T-cell (primary cell): ENCODE results near the gene THOC5. TPM values are rescaled to one million over a fixed set of nuclear protein-coding genes. Genes with fewer than 3 reads are reported as not detected.
"Not testable (repeated sequence)": the region's sequence is repeated elsewhere in the genome, so short reads cannot be mapped to it uniquely, and the experiment has no call there.

Experiments used
- ATAC-seq, 4 experiments: fragments of 200-7000 bp in 3 of 4; fragments of 150-1000 bp in 1 of 4; cut with Tn5 transposase; replicated peaks in 1 of 4; 1 replicate in 3 of 4; 2 replicates in 1 of 4; pipeline ENCODE4 v1.10.0; 2021; ENCODE audit warnings: moderate library complexity in 3 of 4, mild to moderate bottlenecking in 2 of 4, moderate number of reproducible peaks in 1 of 4
- CTCF ChIA-PET, 2 donors: fragments of 300-600 bp; sonication (Branson Sonifier 250); formaldehyde crosslinking; loops; one replicate each; lab custom pipeline; 2022; ENCODE audit warnings: antibody characterized with exemption in 2 of 2; lab: Charles Lee
- POLR2A ChIA-PET, 2 donors: fragments of 300-600 bp; sonication (Branson Sonifier 250); formaldehyde crosslinking; loops; one replicate each; lab custom pipeline; 2022; ENCODE audit warnings: antibody characterized with exemption in 2 of 2; lab: Charles Lee
- DNase-seq, 35 experiments: peaks; one replicate each; pipeline versions ENCODE4 v3.0.0 to v3.0.0-alpha.2; 2013 to 2023
- H3K27ac ChIP-seq: one replicate; pipeline ENCODE4 v1.5.1; 2013; ENCODE audit warnings: low read length
- H3K27me3 ChIP-seq, 2 experiments: replicated peaks in 1 of 2; 1 replicate in 1 of 2; 2 replicates in 1 of 2; pipeline versions ENCODE4 v1.6.1 to v1.7.0; 2013; ENCODE audit warnings: low read length in 1 of 2, mixed read lengths in 1 of 2; ENCODE audit not compliant: control insufficient read depth in 2 of 2, insufficient read depth in 2 of 2; ENCODE audit errors: extremely low read depth in 1 of 2
- H3K36me3 ChIP-seq, 2 donors: 1 replicate in 1 of 2; 2 replicates in 1 of 2; pipeline versions ENCODE4 v1.6.1 to v1.7.0; 2013; ENCODE audit warnings: low read length in 1 of 2; ENCODE audit not compliant: control insufficient read depth in 2 of 2, insufficient read depth in 1 of 2; ENCODE audit errors: extremely low read depth in 1 of 2
- H3K4me1 ChIP-seq, 2 experiments: 1 replicate in 1 of 2; 2 replicates in 1 of 2; pipeline versions ENCODE4 v1.6.1 to v1.7.0; 2013; ENCODE audit warnings: low read length in 2 of 2, mixed read lengths in 1 of 2; ENCODE audit not compliant: insufficient read depth in 2 of 2, control insufficient read depth in 1 of 2; ENCODE audit errors: extremely low read depth in 1 of 2
- H3K4me3 ChIP-seq, 2 donors: 1 replicate in 1 of 2; 2 replicates in 1 of 2; pipeline versions ENCODE4 v1.5.1 to v1.7.0; 2013; ENCODE audit warnings: mild to moderate bottlenecking in 2 of 2, low read length in 1 of 2, moderate library complexity in 1 of 2; ENCODE audit not compliant: control insufficient read depth in 1 of 2; ENCODE audit errors: extremely low read depth in 1 of 2
- H3K9me3 ChIP-seq: 2 replicates; pipeline ENCODE4 v1.7.0; 2013
- H3K27ac Mint-ChIP-seq, 2 donors: one replicate each; pipeline ENCODE4 v1.8.0; 2020 to 2021; ENCODE audit warnings: mild to moderate bottlenecking in 2 of 2, mixed read lengths in 2 of 2
- H3K27me3 Mint-ChIP-seq, 2 donors: one replicate each; pipeline ENCODE4 v1.8.0; 2021 to 2022; ENCODE audit warnings: mixed read lengths in 2 of 2
- H3K36me3 Mint-ChIP-seq: one replicate; pipeline ENCODE4 v1.8.0; 2021; ENCODE audit warnings: mixed read lengths
- H3K4me1 Mint-ChIP-seq, 3 donors: one replicate each; pipeline ENCODE4 v1.8.0; 2020 to 2022; ENCODE audit warnings: mixed read lengths in 3 of 3, mild to moderate bottlenecking in 1 of 3
- H3K4me3 Mint-ChIP-seq, 3 donors: one replicate each; pipeline ENCODE4 v1.8.0; 2020 to 2022; ENCODE audit warnings: mild to moderate bottlenecking in 3 of 3, mixed read lengths in 3 of 3, moderate library complexity in 3 of 3
- H3K9me3 Mint-ChIP-seq, 3 donors: one replicate each; pipeline ENCODE4 v1.8.0; 2020 to 2022; ENCODE audit warnings: mixed read lengths in 3 of 3
- WGBS: methylation state at CpG from one replicate; pipeline ENCODE4 v1.1.5; 2013; ENCODE audit warnings: missing lambda C conversion rate; ENCODE audit not compliant: insufficient coverage; 5-methylcytosine and 5-hydroxymethylcytosine counted together
- total RNA-seq, 35 experiments: library from RNA in 6 of 35; stranded (reverse) in 6 of 35; fragments of 120-200 nt in 1 of 35; gene quantifications; one replicate each; pipeline versions ENCODE4 v1.2.1 to v1.2.4 and lab custom pipeline; 2013 to 2026

Gene THOC5
- total RNA-seq, 5 donors from 2014 or later (not counting 1 experiment from before 2014, with no cell fraction given): 36.9 to 55.4 (median 48.5) TPM

GRCh38 chr22:29587938-29588699 lies 34.6 kb upstream of the THOC5 start:
- H3K4me1 Mint-ChIP-seq: peaks cover 8 to 11% (median 10%) of the 10 kb centered on the region in 3 donors
- ChIA-PET CTCF (interaction anchor here (0.6 to 1.1 kb wide), 6 partner anchors 9 to 1212 kb away, joined by 3 to 6 read pairs (median 4); no protein-coding TSS in a partner anchor), POLR2A (interaction anchor here in 1 of 2 donors (0.6 kb wide), 2 partner anchors 35 to 181 kb away, joined by 3 read pairs; partner anchors contain the start of gene THOC5)
- Histone ChIP-seq H3K27me3 (no peaks in the 10 kb centered on the region), H3K4me1 (peaks cover 3 to 7% of the 10 kb centered on the region in 2 experiments), H3K36me3 (no peaks in the 10 kb centered on the region), H3K27ac (no peak overlapping the region), H3K4me3 (no peak overlapping the region), H3K9me3 (no peaks in the 10 kb centered on the region)
- WGBS: 88% methylated on average over 9 of the region's 9 CpGs
- H3K36me3 Mint-ChIP-seq: no peaks in the 10 kb centered on the region
- H3K27me3 Mint-ChIP-seq: no peaks in the 10 kb centered on the region
- no peak overlapping the region for H3K4me3 Mint-ChIP-seq
- DNase-seq: no peak
- ATAC-seq: no peak
- no peaks in the 10 kb centered on the region for H3K9me3 Mint-ChIP-seq
- H3K27ac Mint-ChIP-seq: no peak overlapping the region

- WGBS: 89% methylated on average over 1 of the region's 4 CpGs
- peaks cover 3 to 13% of the 10 kb centered on the region in 2 experiments for H3K4me1 ChIP-seq
- ATAC-seq, H3K4me3 Mint-ChIP-seq, H3K27me3 Mint-ChIP-seq, H3K36me3 ChIP-seq, DNase-seq, H3K27me3 ChIP-seq, H3K27ac ChIP-seq, H3K36me3 Mint-ChIP-seq, H3K9me3 Mint-ChIP-seq, H3K9me3 ChIP-seq, H3K27ac Mint-ChIP-seq, POLR2A ChIA-PET, H3K4me3 ChIP-seq: not testable (repeated sequence)
- CTCF ChIA-PET: interaction anchor here (0.6 to 1.0 kb wide), 4 partner anchors 8 to 18 kb away, joined by 3 to 5 read pairs (median 3); no protein-coding TSS in a partner anchor
- peaks cover 16 to 17% (median 16%) of the 10 kb centered on the region in 3 donors for H3K4me1 Mint-ChIP-seq
Measured at GRCh38 chr22:29586193-29586705, 32.7 kb upstream of the THOC5 start.

GRCh38 chr22:29584975-29585374 lies 31.4 kb upstream of the THOC5 start:
- no peaks in the 10 kb centered on the region for H3K9me3 ChIP-seq
- H3K36me3 Mint-ChIP-seq: no peaks in the 10 kb centered on the region
- WGBS: 92% methylated on average over 2 of the region's 5 CpGs
- ChIA-PET CTCF (no interaction called here), POLR2A (no interaction called here)
- H3K27ac Mint-ChIP-seq: no peak overlapping the region
- H3K27me3 ChIP-seq: no peaks in the 10 kb centered on the region
- DNase-seq (no peak), ATAC-seq (no peak)
- H3K4me1 ChIP-seq: peaks cover 0 to 15% of the 10 kb centered on the region in 2 experiments
- no peak overlapping the region for H3K4me3 ChIP-seq
- H3K27me3 Mint-ChIP-seq: no peaks in the 10 kb centered on the region
- no peaks in the 10 kb centered on the region for H3K9me3 Mint-ChIP-seq
- H3K27ac ChIP-seq: no peak overlapping the region
- H3K36me3 ChIP-seq: no peaks in the 10 kb centered on the region
- H3K4me1 Mint-ChIP-seq: peaks cover 16 to 20% (median 16%) of the 10 kb centered on the region in 3 donors
- no peak overlapping the region for H3K4me3 Mint-ChIP-seq

GRCh38 chr22:29581799-29582198 lies 28.2 kb upstream of the THOC5 start:
- Mint-ChIP-seq H3K4me3 (peak overlapping the region; percentile 87 to 96 (median 90)), H3K36me3 (no peaks in the 10 kb centered on the region), H3K27me3 (no peaks in the 10 kb centered on the region), H3K9me3 (no peaks in the 10 kb centered on the region), H3K27ac (peak overlapping the region; percentile 80 to 91), H3K4me1 (peaks cover 16 to 24% (median 17%) of the 10 kb centered on the region in 3 donors)
- ChIA-PET CTCF (interaction anchor here in 1 of 2 donors (0.6 kb wide), 1 partner anchor 687 kb away, joined by 5 read pairs; no protein-coding TSS in a partner anchor), POLR2A (no interaction called here)
- DNase-seq (no peak), ATAC-seq (no peak)
- Histone ChIP-seq H3K27ac (no peak overlapping the region), H3K36me3 (no peaks in the 10 kb centered on the region), H3K4me3 (peak overlapping the region in 1 of 2 donors; percentile 5), H3K27me3 (no peaks in the 10 kb centered on the region), H3K4me1 (peaks cover 0 to 16% of the 10 kb centered on the region in 2 experiments), H3K9me3 (no peaks in the 10 kb centered on the region)
- WGBS: 98% methylated on average over 7 of the region's 12 CpGs

GRCh38 chr22:29580200-29580810 lies 26.7 kb upstream of the THOC5 start:
- Histone ChIP-seq H3K27me3 (no peaks in the 10 kb centered on the region), H3K36me3 (no peaks in the 10 kb centered on the region), H3K9me3 (no peaks in the 10 kb centered on the region), H3K4me3 (peak overlapping the region; percentile 72 to 75), H3K27ac (peak overlapping the region; percentile 62), H3K4me1 (peaks cover 0 to 16% of the 10 kb centered on the region in 2 experiments)
- DNase-seq (peak in 3 of 35 experiments; percentile 3 to 11 (median 11)), ATAC-seq (peak in 3 of 4 experiments; percentile 16 to 27 (median 26))
- H3K9me3 Mint-ChIP-seq: no peaks in the 10 kb centered on the region
- peak overlapping the region; percentile 78 to 86 for H3K27ac Mint-ChIP-seq
- H3K4me3 Mint-ChIP-seq: peak overlapping the region; percentile 87 to 96 (median 90)
- CTCF ChIA-PET: no interaction called here
- POLR2A ChIA-PET: no interaction called here
- 33% methylated on average over 7 of the region's 8 CpGs for WGBS
- peaks cover 16 to 24% (median 17%) of the 10 kb centered on the region in 3 donors for H3K4me1 Mint-ChIP-seq
- H3K36me3 Mint-ChIP-seq: no peaks in the 10 kb centered on the region
- no peaks in the 10 kb centered on the region for H3K27me3 Mint-ChIP-seq
